Sigmoid colon (tissue), 4 donors: ENCODE data around the gene GBX1.

Source experiments
- CTCF ChIP-seq, 4 experiments: fragments of 450-650 bp in 3 of 4; fragments of 200-600 bp in 1 of 4; IDR thresholded peaks; one replicate each; pipeline ENCODE4 v1.5.1; 2016 to 2019; ENCODE audit warnings: antibody characterized with exemption in 4 of 4, mild to moderate bottlenecking in 3 of 4, moderate library complexity in 2 of 4
- POLR2AphosphoS5 ChIP-seq, 4 donors: sonication (generic); formaldehyde crosslinking; IDR thresholded peaks; one replicate each; pipeline ENCODE4 v1.6.1; 2017; ENCODE audit warnings: antibody characterized with exemption in 4 of 4

GRCh38 chr7:151176401-151176800 is 8.9 kb upstream of the GBX1 start:
- TF ChIP-seq POLR2AphosphoS5 (IDR thresholded peaks at IDR 0.05) (no peak), CTCF (IDR thresholded peaks at IDR 0.05) (no peak)
